Testis (tissue), 2 donors: ENCODE measurements around the gene ZNF177.

ENCODE experiments used
- CTCF ChIP-seq, 3 experiments: fragments of 450-650 bp in 2 of 3; fragments of 200-600 bp in 1 of 3; sonication (generic) in 1 of 3; IDR thresholded peaks; one replicate each; pipeline ENCODE4 v1.5.1; 2016 to 2019; ENCODE audit warnings: antibody characterized with exemption in 3 of 3, mild to moderate bottlenecking in 2 of 3, moderate library complexity in 1 of 3
- POLR2A ChIP-seq: fragments of 450-650 bp; IDR thresholded peaks from one replicate; pipeline ENCODE4 v1.6.1; 2017; ENCODE audit warnings: antibody characterized with exemption, mild to moderate bottlenecking, moderate library complexity

DNA sequence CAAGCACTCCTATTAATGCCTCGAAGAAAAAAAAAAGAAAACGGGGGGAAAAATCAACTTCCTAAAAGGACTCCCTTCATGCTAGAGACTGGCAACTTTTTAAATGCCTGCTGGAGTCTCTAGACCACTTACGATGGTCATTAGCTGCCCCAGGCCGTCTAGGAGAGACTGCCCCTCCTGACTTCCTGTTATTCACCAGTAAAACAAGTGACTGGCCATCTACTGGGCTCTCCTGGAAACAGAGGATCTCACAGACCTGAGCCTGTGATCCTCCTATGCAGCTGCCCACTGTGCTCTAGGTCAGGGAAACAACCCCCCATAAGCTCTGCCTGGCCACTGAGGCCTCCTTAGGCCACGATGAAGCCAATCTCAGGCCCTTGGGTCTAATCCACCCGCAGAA is 65.1 kb downstream of the ZNF177 start:
- TF ChIP-seq CTCF (IDR thresholded peaks at IDR 0.05) (no peak), POLR2A (no peak)
